GM18867 (cell line): ENCODE results near the gene MPZ.
"Not testable (repeated sequence)": the region's sequence is repeated elsewhere in the genome, so short reads cannot be mapped to it uniquely, and the experiment has no call there.

Source experiments
- ATAC-seq: cut with Tn5 transposase; IDR thresholded peaks from one replicate; pipeline ENCODE4 v1.9.1; 2021; ENCODE audit warnings: mild to moderate bottlenecking, moderate library complexity; ENCODE audit not compliant: unreplicated experiment

The MPZ gene

GRCh38 chr1:161309868-161310267 is at the start of gene MPZ:
MPZ (minus strand) TSS chr1:161309968; CDS start chr1:161309905, 63 bp downstream.
- no peak for ATAC-seq

GRCh38 chr1:161359291-161359690 is 49.5 kb upstream of the MPZ start:
- no peak for ATAC-seq

GRCh38 chr1:161357073-161357472 is 47.3 kb upstream of the MPZ start:
- no peak for ATAC-seq

- no peak for ATAC-seq
Observed at GRCh38 chr1:161351482-161351881, 41.7 kb upstream of the MPZ start.

- no peak for ATAC-seq
Observed at GRCh38 chr1:161350671-161351070, 40.9 kb upstream of the MPZ start.

GRCh38 chr1:161342821-161343220 is 33.1 kb upstream of the MPZ start:
- no peak for ATAC-seq

GRCh38 chr1:161342177-161342576 is 32.4 kb upstream of the MPZ start:
- ATAC-seq = no peak

- no peak for ATAC-seq
Observed at GRCh38 chr1:161335796-161336195, 26.0 kb upstream of the MPZ start.

GRCh38 chr1:161333166-161333565 is 23.4 kb upstream of the MPZ start:
- no peak for ATAC-seq

GRCh38 chr1:161330346-161330745 is 20.6 kb upstream of the MPZ start:
- no peak for ATAC-seq

- no peak for ATAC-seq
Observed at GRCh38 chr1:161324020-161324419, 14.3 kb upstream of the MPZ start.

GRCh38 chr1:161315841-161316674 is 6.3 kb upstream of the MPZ start:
- not testable (repeated sequence) for ATAC-seq

GRCh38 chr1:161314201-161314981 is 4.6 kb upstream of the MPZ start, which contains the start of gene SDHC:
SDHC (plus strand) TSS chr1:161314381; CDS start chr1:161314406, 25 bp downstream.
- ATAC-seq = peak; percentile 96

GRCh38 chr1:161313554-161314200 is 3.9 kb upstream of the MPZ start:
- no peak for ATAC-seq

GRCh38 chr1:161311595-161312181 is 1.9 kb upstream of the MPZ start:
- ATAC-seq = no peak

- ATAC-seq = no peak
Observed at GRCh38 chr1:161307892-161308638, 1.7 kb downstream of the MPZ start.

GRCh38 chr1:161307230-161307768 is 2.5 kb downstream of the MPZ start:
- ATAC-seq = no peak

- peak; percentile 75 for ATAC-seq
Observed at GRCh38 chr1:161305867-161306519, 3.8 kb downstream of the MPZ start.
